Activated gamma-delta T cell (primary cell): ENCODE measurements around the gene RIMBP3C.
"Not testable (repeated sequence)": the region's sequence is repeated elsewhere in the genome, so short reads cannot be mapped to it uniquely, and the experiment has no call there.

ENCODE experiments used
- DNase-seq: peaks from one replicate; lab custom pipeline; 2025; lab: John Stamatoyannopoulos, UW

The RIMBP3C gene

DNA sequence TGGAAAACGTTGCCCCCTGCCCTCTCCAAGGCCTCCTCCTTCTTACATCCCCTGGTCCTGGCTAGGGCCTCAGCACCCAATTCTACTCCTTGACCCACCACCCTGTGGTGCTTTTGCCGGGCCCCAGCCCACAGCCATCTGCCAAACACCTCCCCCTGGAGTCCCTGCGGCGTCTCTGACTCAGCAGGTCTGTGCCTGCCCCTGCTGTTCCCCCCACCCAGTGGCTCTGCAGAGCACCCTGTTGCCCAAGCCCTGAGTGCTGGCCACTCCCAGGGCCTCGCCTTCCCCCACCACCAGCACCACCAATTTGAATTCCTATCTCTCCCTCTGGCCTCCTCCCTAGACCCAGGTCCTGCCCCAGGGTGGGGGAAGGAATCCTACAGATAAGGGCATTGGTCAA is 19.7 kb downstream of the RIMBP3C start:
- not testable (repeated sequence) for DNase-seq

DNA sequence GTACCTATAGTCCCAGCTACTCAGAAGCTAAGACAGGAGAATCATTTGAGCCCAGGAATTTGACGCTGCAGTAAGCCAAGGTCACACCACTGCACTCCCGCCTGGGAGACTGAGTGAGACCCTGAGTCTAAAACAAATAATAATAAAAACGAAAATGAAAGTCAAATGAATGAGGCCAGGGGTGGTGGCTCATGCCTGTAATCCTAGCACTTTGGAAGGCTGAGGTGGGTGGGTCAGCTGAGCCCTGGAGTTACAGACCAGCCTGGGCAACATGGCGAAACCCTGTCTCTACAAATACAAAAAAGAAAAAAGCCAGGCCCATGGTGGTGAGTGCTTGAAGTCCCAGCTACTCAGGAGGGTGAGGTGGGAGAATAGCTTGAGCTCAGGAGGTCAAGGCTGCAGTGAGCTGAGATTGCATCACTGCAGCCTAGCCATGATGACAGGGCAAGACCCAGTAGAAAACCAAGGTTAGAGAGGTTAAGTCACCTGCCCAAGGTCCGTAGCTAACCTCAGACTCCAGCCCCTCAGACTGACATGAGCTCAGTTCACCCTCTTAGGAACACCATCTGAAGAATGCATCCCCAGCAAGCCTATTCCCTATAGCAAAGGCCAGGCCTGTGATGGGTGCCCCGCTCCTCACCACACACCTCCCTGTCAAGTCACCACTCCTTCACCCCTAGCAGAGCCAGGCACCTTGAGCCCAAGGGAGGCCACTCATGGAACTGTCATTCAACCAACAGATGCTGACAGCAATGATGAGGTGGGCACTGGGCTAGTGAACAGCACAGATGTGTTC is 24.4 kb downstream of the RIMBP3C start:
- not testable (repeated sequence) for DNase-seq

DNA sequence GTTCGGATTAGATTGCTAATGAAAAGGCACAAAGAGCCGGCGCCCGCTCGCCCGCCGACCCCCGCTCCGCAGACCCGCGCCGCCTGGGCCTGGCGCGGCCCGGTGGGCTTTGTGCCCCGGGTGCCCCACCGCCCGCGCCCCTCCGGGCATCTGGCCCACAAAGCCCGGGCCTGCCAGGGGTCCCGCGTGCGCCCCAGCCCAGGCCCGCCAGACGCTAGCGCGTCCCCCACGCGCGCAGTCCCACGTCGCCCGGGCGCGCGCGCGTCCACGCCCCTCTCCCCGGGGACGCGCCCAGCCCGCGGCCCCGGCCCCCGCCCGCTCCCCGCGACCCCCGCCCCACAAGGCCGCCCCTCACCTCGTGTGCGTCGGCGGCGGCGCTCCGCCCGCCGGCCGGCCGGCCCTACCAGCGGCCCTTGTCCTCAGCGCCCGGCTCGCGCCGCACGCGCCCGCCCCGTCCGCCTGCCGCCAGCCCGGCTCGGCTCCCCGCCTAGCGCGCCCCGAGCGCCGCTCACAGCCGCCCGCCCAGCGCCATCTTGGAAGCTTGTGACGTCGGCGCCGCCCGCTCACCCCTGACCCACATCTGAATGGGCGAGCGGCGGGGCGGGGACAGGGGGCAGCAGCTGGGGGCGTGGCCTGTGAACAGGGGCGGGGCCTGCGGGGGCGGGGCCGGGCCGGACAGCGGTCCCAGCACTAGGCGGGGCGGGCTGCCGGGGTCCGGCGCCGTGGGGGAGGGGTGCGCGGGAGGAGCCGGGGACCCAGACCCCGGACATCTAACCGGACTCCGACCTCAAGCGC is 34.1 kb downstream of the RIMBP3C start:
- not testable (repeated sequence) for DNase-seq

GRCh38 chr22:21516522-21516921 is 34.7 kb downstream of the RIMBP3C start:
- not testable (repeated sequence) for DNase-seq

DNA sequence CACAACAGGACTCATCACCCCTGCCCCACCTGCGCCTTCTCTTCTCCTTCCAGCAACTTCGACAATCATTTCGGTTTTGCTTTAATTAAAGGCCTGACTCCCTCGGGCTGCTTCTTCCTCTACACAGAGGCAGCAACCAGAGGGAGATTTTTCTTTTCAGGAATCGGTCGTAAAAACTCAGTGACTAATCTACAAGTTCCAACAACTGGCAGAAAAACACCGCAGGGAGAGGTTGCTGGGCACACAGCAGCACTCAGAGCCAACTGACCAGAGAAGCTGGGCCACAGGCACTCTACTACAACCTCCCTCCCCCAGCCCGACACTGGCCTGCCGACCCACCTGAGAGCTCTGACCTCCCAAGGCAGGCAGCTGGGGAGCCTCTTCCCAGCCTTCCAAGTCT is 36.0 kb downstream of the RIMBP3C start:
- not testable (repeated sequence) for DNase-seq

- not testable (repeated sequence) for DNase-seq
These were observed 37.1 kb downstream of the RIMBP3C start for GRCh38 chr22:21514117-21514516.

DNA sequence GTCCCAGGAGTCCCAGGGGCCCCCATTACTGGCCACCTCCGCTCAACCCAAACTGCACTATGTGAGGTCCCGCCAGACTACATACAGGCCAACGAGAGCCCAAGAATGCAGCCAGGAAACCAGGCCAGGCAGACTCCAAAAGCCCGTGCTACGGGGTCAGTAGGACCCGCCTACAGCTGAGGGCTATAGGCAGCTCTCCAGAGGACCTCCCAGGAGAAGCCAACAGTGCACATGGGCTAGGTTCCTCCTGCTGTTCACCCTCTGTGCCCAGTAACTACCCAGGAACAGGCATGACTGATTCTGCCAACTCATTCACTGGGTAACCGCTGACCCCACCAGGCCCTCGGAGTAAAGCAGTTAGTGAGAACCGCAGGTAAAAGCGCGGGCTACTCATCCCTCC is 39.2 kb downstream of the RIMBP3C start:
- DNase-seq: not testable (repeated sequence)

DNA sequence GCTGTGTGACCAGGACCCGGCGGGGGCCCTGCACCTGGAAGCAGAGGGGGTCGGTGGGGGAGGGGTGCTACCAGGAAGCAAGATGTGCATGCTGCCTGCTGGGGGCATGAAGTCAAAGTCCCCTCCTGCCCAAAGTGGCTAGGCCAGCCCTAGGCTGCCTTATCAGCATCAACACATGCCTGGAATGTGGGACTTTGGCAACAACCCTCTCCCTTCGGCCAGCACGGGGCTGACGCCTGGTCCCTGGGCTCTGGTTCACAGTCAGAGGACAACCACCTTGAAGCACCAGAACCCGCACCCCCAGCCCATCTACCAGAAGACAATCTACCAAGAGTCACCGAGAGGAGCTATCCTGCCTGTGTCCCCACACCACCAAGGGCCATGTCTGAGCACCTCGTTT is 40.9 kb downstream of the RIMBP3C start:
- not testable (repeated sequence) for DNase-seq

- not testable (repeated sequence) for DNase-seq
These were observed 51.4 kb downstream of the RIMBP3C start for GRCh38 chr22:21499623-21500506.

- not testable (repeated sequence) for DNase-seq
These were observed 52.8 kb downstream of the RIMBP3C start for GRCh38 chr22:21498489-21498888.

DNA sequence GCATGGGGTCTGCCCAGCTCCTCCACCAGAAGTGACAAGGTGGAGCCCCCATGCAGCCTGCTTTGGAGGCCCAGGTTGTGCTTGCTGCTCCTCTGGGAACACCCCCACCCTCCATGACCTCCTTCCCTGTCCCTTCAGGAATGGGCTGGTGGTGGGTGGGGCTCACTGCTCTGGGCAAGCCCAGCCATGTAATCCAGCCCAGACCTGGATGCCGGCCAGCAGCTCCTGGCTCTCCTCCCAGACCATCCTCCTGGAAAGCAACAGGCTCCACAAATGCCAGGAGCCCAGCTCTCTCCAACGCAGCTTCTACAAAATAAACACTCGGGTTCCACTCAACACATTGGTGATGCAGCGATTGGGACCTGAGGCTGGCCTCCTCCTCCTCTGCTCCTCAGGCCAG is 53.3 kb downstream of the RIMBP3C start:
- DNase-seq: not testable (repeated sequence)
